ENCODE results near the gene CADM1.

DNA sequence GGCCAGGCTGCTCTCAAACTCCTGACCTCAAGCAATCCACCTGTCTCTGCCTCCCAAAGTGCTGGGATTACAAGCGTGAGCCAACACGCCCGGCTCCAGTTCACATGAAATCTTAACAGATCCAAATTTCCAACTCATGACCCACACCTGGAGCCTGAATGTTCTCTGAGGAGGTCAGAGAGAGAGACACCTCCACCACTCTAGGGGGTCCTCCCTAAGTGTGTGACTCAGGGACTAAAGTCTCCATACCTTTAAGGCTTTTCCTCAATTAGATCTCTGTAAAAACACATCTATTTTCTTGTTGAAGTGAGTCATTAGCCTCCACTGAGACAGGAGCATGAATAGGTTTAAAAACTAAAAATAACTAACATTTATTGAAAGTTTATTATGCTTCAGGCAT is 376.4 kb downstream of the CADM1 start:
- TF ChIP-seq, protein P1, sequence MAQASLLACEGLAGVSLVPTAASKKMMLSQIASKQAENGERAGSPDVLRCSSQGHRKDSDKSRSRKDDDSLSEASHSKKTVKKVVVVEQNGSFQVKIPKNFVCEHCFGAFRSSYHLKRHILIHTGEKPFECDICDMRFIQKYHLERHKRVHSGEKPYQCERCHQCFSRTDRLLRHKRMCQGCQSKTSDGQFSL (CRISPR knock-in tag; IDR thresholded peaks at IDR 0.05), result no peak
- TF ChIP-seq, protein P1 (tag; IDR thresholded peaks at IDR 0.05), result no peak
- no peak for TF ChIP-seq FUS (optimal IDR thresholded peaks at IDR 0.05; ENCODE audit: low read depth, low read length)
- no peak for TF ChIP-seq FOXA3 (CRISPR knock-in tag; conservative IDR thresholded peaks at IDR 0.05 in 1 of 2, IDR thresholded peaks at IDR 0.05 in 1 of 2)
- TF ChIP-seq, protein P2, sequence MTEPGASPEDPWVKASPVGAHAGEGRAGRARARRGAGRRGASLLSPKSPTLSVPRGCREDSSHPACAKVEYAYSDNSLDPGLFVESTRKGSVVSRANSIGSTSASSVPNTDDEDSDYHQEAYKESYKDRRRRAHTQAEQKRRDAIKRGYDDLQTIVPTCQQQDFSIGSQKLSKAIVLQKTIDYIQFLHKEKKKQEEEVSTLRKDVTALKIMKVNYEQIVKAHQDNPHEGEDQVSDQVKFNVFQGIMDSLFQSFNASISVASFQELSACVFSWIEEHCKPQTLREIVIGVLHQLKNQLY (CRISPR knock-in tag; conservative IDR thresholded peaks at IDR 0.05), result no peak
- no peak for TF ChIP-seq ZNF76 (CRISPR knock-in tag; IDR thresholded peaks at IDR 0.05; ENCODE audit: borderline replicate concordance)
- TF ChIP-seq RAD51 (IDR thresholded peaks at IDR 0.05; ENCODE audit: borderline replicate concordance, low read depth), result no peak

Measured in K562 (cell line).